Forelimb muscle (tissue), 1 donor: ENCODE data around the gene USP3. TPM values are rescaled to one million over a fixed set of nuclear protein-coding genes. Genes with fewer than 3 reads are reported as not detected.

ENCODE experiments used
- DNase-seq: peaks from one replicate; pipeline ENCODE4 v3.0.0-alpha.2; 2013; ENCODE audit warnings: low read depth
- polyA plus RNA-seq: library from polyadenylated mRNA; unstranded; fragments of 120-200 nt; gene quantifications from one replicate; pipeline ENCODE4 v1.2.1, GENCODE V29; 2013; ENCODE audit not compliant: insufficient read length

USP3 gene
- polyA plus RNA-seq, 1 donor, result 22.1 TPM

DNA sequence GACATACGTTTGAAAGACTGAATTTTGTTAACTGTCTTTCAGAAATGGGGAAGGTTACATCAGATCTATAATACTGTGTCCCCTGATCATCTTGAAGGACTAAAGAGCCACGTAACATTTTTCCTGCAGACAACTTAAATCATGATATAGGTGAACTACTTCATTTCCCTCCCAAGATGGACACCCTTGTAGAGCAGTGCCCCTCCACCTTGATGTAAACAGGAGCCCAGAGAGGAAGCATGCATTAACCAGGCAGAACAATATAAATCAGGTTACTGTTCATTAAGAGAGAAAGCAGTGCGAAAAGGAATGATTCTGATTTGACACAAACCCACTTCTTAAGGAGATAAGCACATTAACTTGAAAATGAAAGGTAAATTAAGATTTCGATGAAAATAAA, 36.1 kb downstream of the USP3 start:
- DNase-seq, result no peak

DNA sequence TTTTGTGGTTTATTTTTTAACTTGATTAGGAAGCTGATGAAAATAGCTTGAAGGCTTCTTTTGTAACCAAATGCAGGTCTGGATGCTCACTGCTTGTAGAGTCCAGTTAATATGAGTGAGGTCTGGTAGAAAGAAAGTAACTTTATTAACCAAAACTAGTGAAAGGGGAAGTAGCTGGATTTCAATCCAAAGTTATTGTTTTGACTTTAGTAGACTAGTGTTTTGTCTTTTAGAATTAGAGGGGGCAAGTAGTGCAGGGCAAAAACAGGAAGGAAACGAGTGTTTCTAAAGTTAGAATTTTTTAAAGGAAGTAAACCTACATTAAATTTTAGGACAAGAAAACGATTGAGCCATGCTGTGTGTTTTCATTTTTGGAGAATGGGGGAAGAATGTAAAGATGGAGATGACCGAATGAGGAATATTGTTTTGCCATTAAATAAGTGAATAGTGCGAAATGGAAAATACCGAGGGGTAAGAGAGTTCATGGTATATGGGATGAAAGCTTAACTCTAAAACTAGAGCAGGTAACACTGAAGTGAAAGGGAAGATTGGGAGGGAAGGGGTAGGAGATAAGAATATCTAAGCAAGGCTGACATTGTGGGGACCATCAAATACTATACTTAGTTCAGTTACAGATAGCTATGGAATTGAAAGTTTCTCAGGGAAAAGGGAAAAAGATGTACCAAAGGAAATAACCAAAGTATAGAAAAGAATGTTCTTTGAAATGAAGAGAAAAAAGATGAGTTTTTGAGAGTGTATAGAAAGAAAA, 40.0 kb downstream of the USP3 start:
- DNase-seq, result no peak

GRCh38 chr15:63545520-63545919, 41.1 kb downstream of the USP3 start:
- DNase-seq, result no peak

- DNase-seq, result no peak
Measured at GRCh38 chr15:63551400-63551799, 47.0 kb downstream of the USP3 start.

GRCh38 chr15:63553388-63553791, 49.0 kb downstream of the USP3 start:
- no peak for DNase-seq

- no peak for DNase-seq
Measured at GRCh38 chr15:63554337-63554927, 50.0 kb downstream of the USP3 start.

DNA sequence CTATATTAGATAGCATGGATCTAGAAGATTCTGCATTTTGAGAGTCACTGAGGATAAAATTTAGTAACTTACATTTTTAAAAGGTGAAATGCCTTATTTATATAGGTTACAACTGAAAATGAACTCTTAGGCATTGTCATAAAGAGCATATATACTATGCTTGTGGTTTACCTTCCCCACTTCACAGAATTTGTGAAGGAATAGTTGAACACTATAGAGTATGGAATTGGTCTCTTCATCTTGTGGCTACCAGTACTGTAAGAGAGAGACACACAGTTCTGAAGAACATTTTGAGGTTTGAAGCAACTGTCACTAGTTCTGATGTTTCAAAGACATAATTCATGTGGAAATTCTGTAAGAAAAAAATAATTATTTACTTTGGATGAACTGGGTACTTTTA, 51.1 kb downstream of the USP3 start:
- no peak for DNase-seq

DNA sequence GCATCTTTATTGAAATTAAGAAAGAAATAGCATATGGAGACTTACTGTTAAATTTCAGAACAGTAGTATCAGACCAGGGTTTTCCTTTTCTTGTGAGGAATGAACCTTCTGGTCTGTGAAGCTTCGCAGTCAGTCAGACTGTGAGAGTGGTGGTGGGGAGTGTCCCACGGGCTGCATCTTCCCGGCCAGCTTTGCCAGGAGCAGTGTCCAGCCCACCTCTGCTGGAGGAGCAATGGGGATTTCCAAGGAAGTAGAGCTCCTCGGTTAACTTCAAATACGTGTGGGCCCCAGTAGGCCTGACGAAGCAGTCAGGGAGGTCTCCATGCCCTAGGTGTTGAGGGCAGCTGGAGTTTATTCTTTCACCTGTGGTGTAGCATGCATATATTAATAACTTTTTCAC, 51.9 kb downstream of the USP3 start:
- DNase-seq, result no peak

DNA sequence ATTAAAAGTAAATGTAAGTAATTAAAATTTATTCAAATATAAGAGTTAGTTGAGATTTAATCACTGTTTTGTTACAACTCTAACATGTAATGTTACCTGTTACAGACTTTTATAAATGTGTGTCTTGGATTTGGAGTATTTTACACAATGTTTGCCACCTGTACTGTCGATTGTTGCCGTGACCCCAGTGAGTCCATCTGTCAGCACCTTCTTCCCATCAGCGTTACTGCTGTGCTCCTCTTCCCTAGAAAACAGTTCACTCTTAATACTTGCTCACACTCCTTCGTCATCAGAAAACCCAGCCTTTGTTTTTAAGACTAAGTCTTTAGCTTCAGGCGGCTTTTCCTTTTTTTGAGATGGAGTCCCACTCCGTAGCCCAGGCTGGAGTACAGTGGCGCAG, 52.3 kb downstream of the USP3 start:
- no peak for DNase-seq

DNA sequence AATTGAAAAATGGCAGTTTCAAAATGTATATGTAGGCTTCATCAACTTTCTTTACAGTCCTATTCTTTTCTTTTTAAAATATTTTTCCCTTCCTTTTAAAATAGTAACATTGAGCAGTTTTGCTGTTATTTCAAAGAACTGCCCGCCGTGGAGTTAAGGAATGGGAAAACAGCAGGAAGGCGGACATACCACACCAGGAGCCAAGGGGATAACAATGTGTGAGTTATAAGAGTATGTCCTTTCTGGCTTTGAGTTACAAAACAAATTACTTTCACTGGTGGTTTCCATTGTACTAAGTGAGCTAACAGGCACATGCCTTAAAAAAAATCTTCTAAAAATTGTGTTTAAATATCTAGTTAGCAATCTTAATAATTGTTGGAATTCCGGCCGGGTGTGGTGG, 55.4 kb downstream of the USP3 start:
- DNase-seq, result no peak

DNA sequence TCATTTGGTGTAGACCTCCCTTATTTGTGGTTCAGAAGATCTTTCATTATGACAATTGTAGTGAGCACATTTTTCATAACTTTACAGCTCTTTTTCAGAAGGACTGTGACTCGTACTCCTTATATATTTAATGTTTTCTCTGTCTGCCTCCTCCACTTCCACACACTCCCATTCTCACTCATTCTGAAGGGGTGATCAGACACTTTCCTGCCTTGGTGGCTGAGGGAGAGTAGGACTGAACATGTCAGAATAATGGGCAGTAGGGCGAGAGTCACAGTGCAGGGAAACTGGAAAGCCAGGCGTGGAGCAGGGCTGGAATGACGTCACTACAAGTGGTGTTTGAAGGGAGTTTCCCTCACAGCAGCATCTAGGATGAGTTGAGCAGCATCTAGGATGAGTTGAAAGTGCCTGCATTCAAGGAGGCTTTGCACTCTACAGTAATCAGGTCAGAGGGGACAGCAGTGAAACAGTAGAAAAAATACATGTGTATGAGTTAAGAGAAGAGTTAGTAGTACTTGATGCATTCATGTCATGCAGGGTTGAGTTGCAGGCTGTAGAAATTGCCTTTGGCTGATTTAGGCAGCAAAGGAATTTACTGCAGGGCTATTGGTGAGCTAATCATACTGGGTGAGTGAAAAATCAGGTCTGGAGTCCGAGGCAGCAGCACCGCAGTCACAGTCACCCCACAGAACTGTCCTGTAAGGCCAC, 56.5 kb downstream of the USP3 start:
- DNase-seq, result no peak

- DNase-seq, result no peak
Measured at GRCh38 chr15:63564093-63564492, 59.7 kb downstream of the USP3 start.

DNA sequence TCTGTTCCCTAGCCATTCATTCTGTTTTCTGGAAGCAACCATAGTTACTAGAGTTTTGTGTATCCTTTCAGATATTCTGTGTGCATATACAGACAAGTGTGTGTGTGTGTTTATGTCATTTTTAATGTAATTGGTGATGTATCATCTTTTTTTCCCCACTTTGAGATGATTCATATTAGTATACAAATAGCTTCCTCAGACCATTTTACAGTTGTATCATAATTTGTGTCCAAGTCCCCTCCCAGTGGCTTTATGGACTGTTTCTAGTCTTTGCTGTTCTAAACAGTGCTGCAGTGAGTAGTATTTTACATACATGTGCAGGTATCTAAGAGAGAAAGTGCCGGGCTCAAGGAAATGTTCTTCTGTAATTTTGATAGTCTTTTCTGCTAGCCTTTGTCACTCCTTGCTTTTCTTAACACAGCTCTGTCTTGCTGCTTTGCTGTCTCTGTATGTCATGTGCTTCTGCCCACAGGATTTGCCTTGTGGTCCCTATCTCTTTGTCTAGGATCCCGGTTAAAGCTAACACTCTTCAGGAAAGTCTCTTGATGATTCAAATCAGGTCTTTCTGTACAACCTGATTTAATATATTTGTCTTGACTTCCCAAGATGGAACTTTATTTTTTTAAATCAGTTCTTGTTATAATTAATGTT, 61.3 kb downstream of the USP3 start:
- DNase-seq, result no peak

- no peak for DNase-seq
Measured at GRCh38 chr15:63572749-63573464, 68.5 kb downstream of the USP3 start.

DNA sequence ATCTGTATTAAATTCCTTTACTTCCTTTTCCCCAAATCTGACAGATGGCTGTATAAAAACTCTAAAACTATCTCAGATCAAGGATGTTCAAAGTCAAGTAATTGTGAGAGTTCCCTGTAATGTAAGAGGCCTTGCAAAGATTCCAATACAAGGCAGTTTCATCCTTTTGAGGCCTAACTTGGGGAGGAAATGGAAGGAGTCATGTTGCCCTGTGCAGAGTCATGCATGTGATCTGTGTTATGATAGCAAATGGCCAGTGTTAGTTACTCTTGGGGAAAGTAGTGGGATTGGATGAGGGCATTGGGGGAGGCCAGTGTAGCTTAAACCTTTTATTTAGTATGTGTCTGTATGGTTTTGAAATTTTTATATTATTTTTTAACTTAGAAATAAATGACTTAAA, 69.1 kb downstream of the USP3 start:
- DNase-seq, result no peak

- DNase-seq, result no peak
Measured at GRCh38 chr15:63575312-63575711, 70.9 kb downstream of the USP3 start.

DNA sequence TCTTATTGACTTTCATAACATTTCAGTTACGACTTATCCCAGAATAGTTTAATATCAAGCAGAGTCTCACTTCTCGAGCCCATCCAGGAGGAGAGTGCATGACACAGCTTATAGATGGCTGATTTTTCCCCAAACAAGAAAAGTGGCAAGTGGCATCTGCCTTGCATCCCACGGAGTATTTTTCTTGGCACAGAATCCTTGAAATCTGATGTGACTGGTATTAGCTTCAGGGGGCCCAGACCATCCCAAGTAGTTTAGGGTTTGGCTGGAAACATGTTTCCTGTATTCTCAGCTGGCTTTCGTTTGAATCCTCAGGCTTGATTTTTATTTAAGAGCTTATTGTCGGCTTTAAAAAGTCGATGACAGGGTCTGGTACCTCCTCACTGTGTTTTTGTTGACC, 72.0 kb downstream of the USP3 start:
- DNase-seq, result no peak

DNA sequence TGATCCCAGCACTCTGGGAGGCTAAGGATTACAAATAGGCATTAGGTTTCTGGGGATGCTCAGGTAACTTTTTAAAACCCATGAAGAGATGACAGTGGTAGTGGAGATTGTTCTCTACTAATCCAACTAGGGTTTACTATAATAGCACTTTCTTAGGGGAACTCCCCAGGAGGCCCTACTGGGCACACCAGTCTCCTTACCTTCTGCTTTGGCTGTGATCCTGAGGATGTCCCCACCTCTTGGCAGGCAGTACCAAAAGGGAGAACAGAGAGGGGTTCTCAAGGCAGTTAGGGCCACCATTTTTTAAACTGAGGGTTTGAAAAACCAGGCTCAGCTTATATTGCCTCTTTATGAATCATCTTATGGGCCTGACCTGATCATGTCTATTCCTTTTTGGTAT, 77.8 kb downstream of the USP3 start:
- no peak for DNase-seq

- DNase-seq, result no peak
Measured at GRCh38 chr15:63582718-63583426, 78.5 kb downstream of the USP3 start.

DNA sequence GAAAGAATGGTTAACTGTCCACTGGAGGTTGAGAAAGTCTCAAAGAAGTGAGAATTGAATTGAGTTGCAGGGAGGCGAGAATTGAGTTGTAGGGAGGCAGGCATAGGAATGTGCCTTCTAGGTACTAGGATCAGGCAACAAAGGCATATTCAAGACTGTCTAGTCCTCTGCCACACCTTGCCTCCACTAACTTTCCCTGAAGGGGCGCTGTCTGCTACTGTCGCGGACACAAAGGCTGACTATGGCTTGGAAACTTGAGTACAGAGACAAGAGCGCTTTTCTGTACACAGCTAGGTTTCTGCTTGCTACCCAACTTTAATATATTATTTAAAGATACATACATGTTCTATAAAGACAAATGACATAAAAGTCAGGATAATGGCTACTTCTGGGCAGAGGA, 82.4 kb downstream of the USP3 start:
- no peak for DNase-seq

GRCh38 chr15:63587527-63587926, 83.1 kb downstream of the USP3 start:
- no peak for DNase-seq
